SW 1271 (cell line): ENCODE results near the gene CALY.

Source experiments
- DNase-seq, 2 experiments: peaks; one replicate each; lab custom pipeline; 2025; lab: John Stamatoyannopoulos, UW

The CALY gene

GRCh38 chr10:133366130-133366478 lies 29.4 kb upstream of the CALY start:
- no peak for DNase-seq

GRCh38 chr10:133365461-133366129 lies 28.9 kb upstream of the CALY start:
- DNase-seq, result no peak

GRCh38 chr10:133364645-133365431 lies 28.1 kb upstream of the CALY start:
- no peak for DNase-seq

- DNase-seq, result no peak
Observed at GRCh38 chr10:133362846-133363245, 26.1 kb upstream of the CALY start.

GRCh38 chr10:133361773-133362441 lies 25.2 kb upstream of the CALY start:
- DNase-seq, result no peak

GRCh38 chr10:133361227-133361626 lies 24.5 kb upstream of the CALY start:
- no peak for DNase-seq

- no peak for DNase-seq
Observed at GRCh38 chr10:133359972-133360610, 23.4 kb upstream of the CALY start.

GRCh38 chr10:133359554-133359971 lies 22.9 kb upstream of the CALY start:
- no peak for DNase-seq

- no peak for DNase-seq
Observed at GRCh38 chr10:133358925-133359310, 22.2 kb upstream of the CALY start.

- DNase-seq, result no peak
Observed at GRCh38 chr10:133358162-133358924, 21.6 kb upstream of the CALY start.

GRCh38 chr10:133357285-133358161 lies 20.8 kb upstream of the CALY start, which contains the start of gene FUOM:
Gene FUOM, minus strand, starts transcription at chr10:133358019. Its CDS starts 12 bp downstream, at chr10:133358007.
- DNase-seq, result peak in 1 of 2 experiments; percentile 37

- no peak for DNase-seq
Observed at GRCh38 chr10:133356549-133357284, 20.0 kb upstream of the CALY start.

GRCh38 chr10:133355991-133356390 lies 19.3 kb upstream of the CALY start:
- no peak for DNase-seq

- DNase-seq, result no peak
Observed at GRCh38 chr10:133355266-133355665, 18.6 kb upstream of the CALY start.

GRCh38 chr10:133354672-133355240 lies 18.1 kb upstream of the CALY start:
- DNase-seq, result no peak

GRCh38 chr10:133353988-133354605 lies 17.4 kb upstream of the CALY start:
- DNase-seq, result no peak

- DNase-seq, result no peak
Observed at GRCh38 chr10:133353202-133353959, 16.7 kb upstream of the CALY start.
